Neural progenitor cell (in vitro differentiated cells): ENCODE data around the gene PPP3R1. TPM values are rescaled to one million over a fixed set of nuclear protein-coding genes. Genes with fewer than 3 reads are reported as not detected.
A peak's percentile ranks its signal among the peaks of the same experiment; 100 is the strongest.

ENCODE experiments used
- DNase-seq: peaks from one replicate; pipeline ENCODE4 v3.0.0-alpha.2; 2016; ENCODE audit warnings: low spot score
- H2AFZ ChIP-seq: fragments of 200-600 bp; sonication (generic); replicated peaks from 2 replicates; pipeline ENCODE4 v1.6.1; 2016; ENCODE audit warnings: antibody characterized with exemption
- H3F3A ChIP-seq: fragments of 200-600 bp; sonication (generic); 2 replicates; pipeline ENCODE4 v1.6.1; 2016; ENCODE audit warnings: antibody characterized with exemption, low read depth
- H3K27ac ChIP-seq: fragments of 200-600 bp; sonication (generic); 2 replicates; pipeline ENCODE4 v1.5.1; 2016; ENCODE audit warnings: mild to moderate bottlenecking
- H3K27me3 ChIP-seq: fragments of 200-600 bp; sonication (generic); 2 replicates; pipeline ENCODE4 v1.6.1; 2016; ENCODE audit warnings: mild to moderate bottlenecking, moderate library complexity
- H3K36me3 ChIP-seq: fragments of 200-600 bp; sonication (generic); 2 replicates; pipeline ENCODE4 v1.5.1; 2016
- H3K4me1 ChIP-seq: fragments of 200-600 bp; sonication (generic); 2 replicates; pipeline ENCODE4 v1.6.1; 2016; ENCODE audit warnings: mixed run types
- H3K4me2 ChIP-seq: fragments of 200-600 bp; sonication (generic); 2 replicates; pipeline ENCODE4 v1.6.1; 2016
- H3K4me3 ChIP-seq: fragments of 200-600 bp; sonication (generic); 2 replicates; pipeline ENCODE4 v1.5.1; 2016
- H3K79me2 ChIP-seq: fragments of 200-600 bp; sonication (generic); 2 replicates; pipeline ENCODE4 v1.6.1; 2016; ENCODE audit warnings: low read depth
- H3K9ac ChIP-seq: fragments of 200-600 bp; sonication (generic); 2 replicates; pipeline ENCODE4 v1.6.1; 2016
- H3K9me3 ChIP-seq: fragments of 200-600 bp; sonication (generic); 2 replicates; pipeline ENCODE4 v1.5.1; 2016; ENCODE audit warnings: low read depth
- H4K20me1 ChIP-seq: fragments of 200-600 bp; sonication (generic); 2 replicates; pipeline ENCODE4 v1.6.1; 2016; ENCODE audit warnings: low read depth
- H3K27ac Mint-ChIP-seq: 3 replicates; pipeline ENCODE4 v1.8.0; 2021; ENCODE audit warnings: mixed read lengths
- H3K27me3 Mint-ChIP-seq: 2 replicates; pipeline ENCODE4 v1.8.0; 2022; ENCODE audit warnings: low read depth, mild to moderate bottlenecking, inconsistent platforms, moderate library complexity, mixed read lengths; ENCODE audit not compliant: insufficient read depth
- H3K36me3 Mint-ChIP-seq: 3 replicates; pipeline ENCODE4 v1.8.0; 2021; ENCODE audit warnings: mixed read lengths
- H3K4me1 Mint-ChIP-seq: 3 replicates; pipeline ENCODE4 v1.8.0; 2021; ENCODE audit warnings: mixed read lengths
- H3K4me3 Mint-ChIP-seq: 3 replicates; pipeline ENCODE4 v1.8.0; 2021; ENCODE audit warnings: mild to moderate bottlenecking, moderate library complexity, mixed read lengths
- H3K9me3 Mint-ChIP-seq: 3 replicates; pipeline ENCODE4 v1.8.0; 2020; ENCODE audit warnings: mixed read lengths
- CTCF ChIP-seq: fragments of 200-600 bp; sonication (generic); IDR thresholded peaks from 2 replicates; pipeline ENCODE4 v1.5.1; 2017; ENCODE audit warnings: antibody characterized with exemption, mild to moderate bottlenecking
- EZH2 ChIP-seq: fragments of 200-600 bp; sonication (generic); IDR thresholded peaks from 2 replicates; pipeline ENCODE4 v1.6.1; 2017; ENCODE audit warnings: antibody characterized with exemption, mild to moderate bottlenecking, moderate library complexity
- EZH2phosphoT487 ChIP-seq: fragments of 200-600 bp; sonication (generic); IDR thresholded peaks from 2 replicates; pipeline ENCODE4 v1.6.1; 2017; ENCODE audit warnings: antibody characterized with exemption
- total RNA-seq: library from RNA; depleted of rRNA; stranded (reverse); fragments of >200 nt; gene quantifications from 2 replicates; pipeline ENCODE4 v1.2.3, GENCODE V29; 2015; ENCODE audit warnings: low replicate concordance

The PPP3R1 gene
- total RNA-seq, 1 donor from 2014 or later: 41.4 TPM

- Histone ChIP-seq H3K9me3 (no peaks in the 10 kb centered on the region), H3K36me3 (no peaks in the 10 kb centered on the region), H3K4me1 (peaks cover 8% of the 10 kb centered on the region), H3K79me2 (peaks cover 100% of the 10 kb centered on the region), H3K27me3 (no peaks in the 10 kb centered on the region), H2AFZ (no peak overlapping the region), H4K20me1 (peaks cover 94% of the 10 kb centered on the region), H3K27ac (no peak overlapping the region), H3F3A (no peaks in the 10 kb centered on the region), H3K9ac (no peak overlapping the region), H3K4me2 (no peak overlapping the region), H3K4me3 (no peak overlapping the region)
- Mint-ChIP-seq H3K27me3 (no peaks in the 10 kb centered on the region), H3K36me3 (peaks cover 29% of the 10 kb centered on the region), H3K9me3 (peaks cover 14% of the 10 kb centered on the region), H3K27ac (no peak overlapping the region), H3K4me1 (no peaks in the 10 kb centered on the region), H3K4me3 (no peak overlapping the region)
- TF ChIP-seq CTCF (peak; percentile 45), EZH2 (no peak)
- DNase-seq: peak; percentile 59
Measured at GRCh38 chr2:68225119-68225632, 27.2 kb downstream of the PPP3R1 start.

GRCh38 chr2:68223419-68223818 lies 28.9 kb downstream of the PPP3R1 start:
- Histone ChIP-seq H2AFZ (no peak overlapping the region), H3K27ac (no peak overlapping the region), H3K4me2 (no peak overlapping the region), H3K9ac (no peak overlapping the region), H3K36me3 (no peaks in the 10 kb centered on the region), H3F3A (no peaks in the 10 kb centered on the region), H3K9me3 (no peaks in the 10 kb centered on the region), H3K27me3 (no peaks in the 10 kb centered on the region), H3K4me1 (peaks cover 8% of the 10 kb centered on the region), H4K20me1 (peaks cover 100% of the 10 kb centered on the region), H3K4me3 (no peak overlapping the region), H3K79me2 (peaks cover 100% of the 10 kb centered on the region)
- Mint-ChIP-seq H3K4me1 (no peaks in the 10 kb centered on the region), H3K27me3 (peaks cover 2% of the 10 kb centered on the region), H3K4me3 (no peak overlapping the region), H3K27ac (no peak overlapping the region), H3K9me3 (peaks cover 16% of the 10 kb centered on the region), H3K36me3 (peaks cover 32% of the 10 kb centered on the region)
- no peak for DNase-seq
- TF ChIP-seq CTCF (no peak), EZH2phosphoT487 (no peak), EZH2 (no peak)

GRCh38 chr2:68222287-68222686 lies 30.0 kb downstream of the PPP3R1 start:
- H3K27me3 ChIP-seq: no peaks in the 10 kb centered on the region
- TF ChIP-seq CTCF (no peak), EZH2 (no peak), EZH2phosphoT487 (no peak)
- H4K20me1 ChIP-seq: peaks cover 100% of the 10 kb centered on the region
- no peaks in the 10 kb centered on the region for H3F3A ChIP-seq
- H3K36me3 ChIP-seq: no peaks in the 10 kb centered on the region
- Mint-ChIP-seq H3K4me3 (no peak overlapping the region), H3K36me3 (peaks cover 32% of the 10 kb centered on the region), H3K9me3 (peaks cover 16% of the 10 kb centered on the region), H3K4me1 (no peaks in the 10 kb centered on the region), H3K27ac (no peak overlapping the region), H3K27me3 (peaks cover 2% of the 10 kb centered on the region)
- no peak for DNase-seq
- no peak overlapping the region for H2AFZ ChIP-seq
- H3K79me2 ChIP-seq: peaks cover 100% of the 10 kb centered on the region
- no peak overlapping the region for H3K4me3 ChIP-seq
- no peaks in the 10 kb centered on the region for H3K9me3 ChIP-seq
- H3K9ac ChIP-seq: no peak overlapping the region
- no peak overlapping the region for H3K4me2 ChIP-seq
- H3K27ac ChIP-seq: peak overlapping the region; percentile 60
- peaks cover 8% of the 10 kb centered on the region for H3K4me1 ChIP-seq
